OCI-LY7 (cell line): ENCODE results near the gene CCDC194.

Experiments
- CTCF ChIP-seq: fragments of 200-600 bp; sonication (generic); conservative IDR thresholded peaks from 2 replicates; pipeline ENCODE4 v1.5.1; 2014; ENCODE audit warnings: mild to moderate bottlenecking, antibody characterized with exemption, low read length, moderate library complexity, mixed read lengths
- EZH2phosphoT487 ChIP-seq: fragments of 200-600 bp; sonication (generic); IDR thresholded peaks from 2 replicates; pipeline ENCODE4 v1.6.1; 2018; ENCODE audit warnings: low read depth, borderline replicate concordance, mild to moderate bottlenecking, mixed run types, antibody characterized with exemption, low read length, moderate library complexity, mixed read lengths

DNA sequence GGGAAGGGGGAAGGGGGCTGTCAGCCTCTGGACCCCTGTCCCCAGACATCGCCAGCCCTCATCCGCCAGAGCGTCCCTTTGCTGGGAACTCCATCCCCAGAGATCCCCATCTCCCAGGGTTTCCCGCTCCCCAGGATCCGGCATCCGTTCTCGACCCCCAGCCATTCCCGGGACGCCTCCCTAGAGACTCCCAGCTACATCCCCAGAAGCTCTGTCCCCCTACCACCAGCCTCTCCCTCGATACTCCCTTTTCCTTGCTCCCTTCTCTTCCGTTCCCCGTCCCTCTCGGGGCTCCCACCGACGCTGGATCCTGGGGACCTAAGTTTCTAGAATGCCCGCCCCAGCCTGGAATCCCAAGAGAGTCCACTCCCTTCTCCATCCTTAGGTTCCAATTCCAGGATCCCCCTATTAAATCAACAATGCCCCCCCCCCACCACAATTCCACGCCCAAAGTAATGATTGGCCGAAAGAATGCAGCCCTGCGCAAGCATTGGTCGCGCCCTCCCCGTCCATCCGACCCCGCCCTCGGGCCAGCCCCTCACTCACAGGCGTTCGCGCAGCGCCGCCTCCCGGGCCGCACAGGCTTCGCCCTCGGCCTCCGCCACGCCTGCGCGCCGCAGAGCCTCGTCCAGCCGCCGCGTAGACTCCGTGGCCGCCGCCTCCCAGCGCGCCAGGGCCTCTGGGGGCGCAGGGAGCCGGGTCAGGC, 3.2 kb downstream of the CCDC194 start:
- TF ChIP-seq CTCF (peak; percentile 72), EZH2phosphoT487 (no peak)
